OCI-LY1 (cell line): ENCODE results near the gene CENPE.

Experiments used
- H2AFZ ChIP-seq: fragments of 200-600 bp; sonication (generic), shearing (Covaris generic); 2 replicates; pipeline ENCODE4 v1.6.0; 2014; ENCODE audit warnings: antibody characterized with exemption, mild to moderate bottlenecking, low read length
- H3F3A ChIP-seq: fragments of 200-600 bp; sonication (generic), shearing (Covaris generic); 2 replicates; pipeline ENCODE4 v1.6.0; 2014; ENCODE audit warnings: mild to moderate bottlenecking, antibody characterized with exemption, low read length, moderate library complexity; ENCODE audit not compliant: insufficient read depth
- H3K27ac ChIP-seq: fragments of 200-600 bp; sonication (generic); 2 replicates; pipeline ENCODE4 v1.5.1; 2014; ENCODE audit warnings: low read length, mixed run types, mild to moderate bottlenecking, low read depth; ENCODE audit not compliant: poor library complexity, severe bottlenecking
- H3K27me3 ChIP-seq: fragments of 200-600 bp; sonication (generic); 2 replicates; pipeline ENCODE4 v1.6.0; 2014; ENCODE audit warnings: antibody characterized with exemption, mild to moderate bottlenecking, low read length, moderate library complexity; ENCODE audit not compliant: insufficient read depth
- H3K36me3 ChIP-seq: fragments of 200-600 bp; sonication (generic); 2 replicates; pipeline ENCODE4 v1.6.1; 2014; ENCODE audit warnings: mild to moderate bottlenecking, antibody characterized with exemption, low read length, moderate library complexity, mixed read lengths; ENCODE audit not compliant: insufficient read depth
- H3K4me1 ChIP-seq: fragments of 200-600 bp; sonication (generic); 2 replicates; pipeline ENCODE4 v1.5.1; 2014; ENCODE audit warnings: mild to moderate bottlenecking, low read length, moderate library complexity; ENCODE audit not compliant: insufficient read depth, severe bottlenecking
- H3K4me2 ChIP-seq: fragments of 200-600 bp; sonication (generic), shearing (Covaris generic); 2 replicates; pipeline ENCODE4 v1.6.1; 2014; ENCODE audit warnings: low read length
- H3K4me3 ChIP-seq: fragments of 200-600 bp; sonication (generic); 2 replicates; pipeline ENCODE4 v1.5.1; 2014; ENCODE audit warnings: low read length, low read depth, mild to moderate bottlenecking, mixed read lengths; ENCODE audit not compliant: poor library complexity, severe bottlenecking
- H3K79me2 ChIP-seq: fragments of 200-600 bp; shearing (Covaris generic); 2 replicates; pipeline ENCODE4 v1.6.1; 2016; ENCODE audit warnings: mixed run types, low read length, mixed read lengths; ENCODE audit not compliant: insufficient read depth
- H3K9ac ChIP-seq: fragments of 200-600 bp; sonication (generic), shearing (Covaris generic); 2 replicates; pipeline ENCODE4 v1.6.1; 2014; ENCODE audit warnings: mild to moderate bottlenecking, low read length, mixed read lengths
- H3K9me2 ChIP-seq: fragments of 200-600 bp; sonication (generic), shearing (Covaris generic); 2 replicates; pipeline ENCODE4 v1.6.1; 2014; ENCODE audit warnings: low read depth, mild to moderate bottlenecking, low read length, mixed read lengths
- H3K9me3 ChIP-seq: fragments of 200-600 bp; shearing (Covaris generic); 2 replicates; pipeline ENCODE4 v1.6.1; 2014; ENCODE audit warnings: low read length, mixed read lengths
- H4K20me1 ChIP-seq: fragments of 200-600 bp; sonication (generic), shearing (Covaris generic); 2 replicates; pipeline ENCODE4 v1.6.0; 2016; ENCODE audit warnings: mild to moderate bottlenecking, low read length; ENCODE audit not compliant: insufficient read depth
- EZH2 ChIP-seq: fragments of 200-600 bp; sonication (generic), shearing (Covaris generic); IDR thresholded peaks from 2 replicates; pipeline ENCODE4 v1.8.0; 2017; ENCODE audit warnings: borderline replicate concordance, mixed run types, mild to moderate bottlenecking, antibody characterized with exemption, low read length, moderate library complexity, mixed read lengths
- TF ChIP-seq, protein P1 (sequence below): fragments of 200-600 bp; sonication (generic), shearing (Covaris generic); IDR thresholded peaks from 2 replicates; pipeline ENCODE4 v1.5.1; 2017; ENCODE audit warnings: mild to moderate bottlenecking, antibody characterized with exemption, low read length, moderate library complexity, mixed read lengths

CENPE gene

GRCh38 chr4:103074744-103075434 is 123.3 kb downstream of the CENPE start:
- Histone ChIP-seq H3K9me3 (no peaks in the 10 kb centered on the region), H3F3A (no peaks in the 10 kb centered on the region), H3K4me3 (peak overlapping the region; percentile 67), H3K27me3 (no peaks in the 10 kb centered on the region), H3K27ac (peak overlapping the region; percentile 89), H3K4me2 (peak overlapping the region; percentile 95), H4K20me1 (no peaks in the 10 kb centered on the region), H3K79me2 (peaks cover 43% of the 10 kb centered on the region), H3K36me3 (peaks cover 21% of the 10 kb centered on the region), H3K9ac (peak overlapping the region; percentile 74), H2AFZ (no peak overlapping the region), H3K9me2 (no peaks in the 10 kb centered on the region), H3K4me1 (peaks cover 47% of the 10 kb centered on the region)
- TF ChIP-seq, protein P1, sequence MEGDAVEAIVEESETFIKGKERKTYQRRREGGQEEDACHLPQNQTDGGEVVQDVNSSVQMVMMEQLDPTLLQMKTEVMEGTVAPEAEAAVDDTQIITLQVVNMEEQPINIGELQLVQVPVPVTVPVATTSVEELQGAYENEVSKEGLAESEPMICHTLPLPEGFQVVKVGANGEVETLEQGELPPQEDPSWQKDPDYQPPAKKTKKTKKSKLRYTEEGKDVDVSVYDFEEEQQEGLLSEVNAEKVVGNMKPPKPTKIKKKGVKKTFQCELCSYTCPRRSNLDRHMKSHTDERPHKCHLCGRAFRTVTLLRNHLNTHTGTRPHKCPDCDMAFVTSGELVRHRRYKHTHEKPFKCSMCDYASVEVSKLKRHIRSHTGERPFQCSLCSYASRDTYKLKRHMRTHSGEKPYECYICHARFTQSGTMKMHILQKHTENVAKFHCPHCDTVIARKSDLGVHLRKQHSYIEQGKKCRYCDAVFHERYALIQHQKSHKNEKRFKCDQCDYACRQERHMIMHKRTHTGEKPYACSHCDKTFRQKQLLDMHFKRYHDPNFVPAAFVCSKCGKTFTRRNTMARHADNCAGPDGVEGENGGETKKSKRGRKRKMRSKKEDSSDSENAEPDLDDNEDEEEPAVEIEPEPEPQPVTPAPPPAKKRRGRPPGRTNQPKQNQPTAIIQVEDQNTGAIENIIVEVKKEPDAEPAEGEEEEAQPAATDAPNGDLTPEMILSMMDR = no peak
- TF ChIP-seq EZH2 = no peak

GRCh38 chr4:103073792-103074438 is 124.2 kb downstream of the CENPE start:
- Histone ChIP-seq H4K20me1 (no peaks in the 10 kb centered on the region), H2AFZ (no peak overlapping the region), H3K9me2 (no peaks in the 10 kb centered on the region), H3K9me3 (no peaks in the 10 kb centered on the region), H3K4me1 (peaks cover 40% of the 10 kb centered on the region), H3K27me3 (no peaks in the 10 kb centered on the region), H3K27ac (peak overlapping the region; percentile 89), H3K79me2 (peaks cover 53% of the 10 kb centered on the region), H3F3A (no peaks in the 10 kb centered on the region), H3K36me3 (peaks cover 29% of the 10 kb centered on the region), H3K4me3 (peak overlapping the region; percentile 67), H3K4me2 (peak overlapping the region; percentile 95), H3K9ac (peak overlapping the region; percentile 74)
- TF ChIP-seq, protein P1 = no peak
- no peak for TF ChIP-seq EZH2

- H3K79me2 ChIP-seq = peaks cover 44% of the 10 kb centered on the region
These were observed 130.1 kb downstream of the CENPE start for GRCh38 chr4:103067841-103068547.

More at GRCh38 chr4:103067841-103068547, 130.1 kb downstream of the CENPE start:
- Histone ChIP-seq H3K27ac (no peak overlapping the region), H3K36me3 (peaks cover 70% of the 10 kb centered on the region), H3K27me3 (no peaks in the 10 kb centered on the region), H2AFZ (no peak overlapping the region), H3K9me3 (no peaks in the 10 kb centered on the region), H4K20me1 (no peaks in the 10 kb centered on the region), H3K4me2 (no peak overlapping the region), H3K9ac (no peak overlapping the region), H3K4me1 (peaks cover 15% of the 10 kb centered on the region), H3F3A (no peaks in the 10 kb centered on the region), H3K9me2 (no peaks in the 10 kb centered on the region), H3K4me3 (no peak overlapping the region)
- TF ChIP-seq, protein P1 = no peak
- TF ChIP-seq EZH2 = no peak
